ENCODE data around the gene DCC.

DNA sequence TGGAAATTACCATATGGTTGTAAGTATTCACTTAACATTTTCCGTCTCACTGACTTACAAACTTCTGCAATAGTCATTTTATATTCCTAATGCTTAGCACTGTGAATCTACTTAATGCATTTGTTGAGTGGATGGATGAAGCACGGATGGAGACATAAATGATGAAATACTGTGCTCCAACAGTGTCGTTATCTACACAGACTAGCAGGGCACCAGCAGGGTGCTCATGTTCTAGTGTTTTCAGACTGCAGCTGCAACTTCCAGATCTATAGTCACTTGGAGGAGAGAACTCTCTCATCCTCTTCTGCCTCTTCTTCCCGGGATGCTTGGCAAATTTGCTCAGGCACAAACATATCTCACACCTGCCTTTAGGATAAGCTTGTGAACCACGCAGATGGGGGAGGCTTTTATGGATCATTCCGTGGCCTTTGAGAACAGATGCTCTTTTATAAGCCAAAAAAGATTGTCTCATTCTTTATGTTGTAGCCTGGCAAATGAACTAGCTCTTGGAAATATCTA lies 1086.7 kb downstream of the DCC start:
- TF ChIP-seq CBFB (CRISPR knock-in tag; IDR thresholded peaks at IDR 0.05; ENCODE audit: low read depth) (no peak), CTCF (IDR thresholded peaks at IDR 0.05) (no peak), PRDM15 (CRISPR knock-in tag; IDR thresholded peaks at IDR 0.05) (no peak), TEAD4 (CRISPR knock-in tag; IDR thresholded peaks at IDR 0.05) (no peak), ZNF512 (CRISPR knock-in tag; IDR thresholded peaks at IDR 0.05; ENCODE audit: borderline replicate concordance) (no peak), ATF1 (CRISPR knock-in tag; IDR thresholded peaks at IDR 0.05) (no peak), JUN (CRISPR knock-in tag; IDR thresholded peaks at IDR 0.05) (no peak), ZNF263 (CRISPR knock-in tag; IDR thresholded peaks at IDR 0.05; ENCODE audit: low read depth) (no peak), MLX (CRISPR knock-in tag; IDR thresholded peaks at IDR 0.05) (no peak), USF2 (CRISPR knock-in tag; IDR thresholded peaks at IDR 0.05) (no peak), ATF2 (CRISPR knock-in tag; IDR thresholded peaks at IDR 0.05; ENCODE audit: borderline replicate concordance, low read depth) (no peak), ETV6 (CRISPR knock-in tag; IDR thresholded peaks at IDR 0.05) (no peak), SP1 (CRISPR knock-in tag; conservative IDR thresholded peaks at IDR 0.05) (no peak)
- TF ChIP-seq, protein P1, sequence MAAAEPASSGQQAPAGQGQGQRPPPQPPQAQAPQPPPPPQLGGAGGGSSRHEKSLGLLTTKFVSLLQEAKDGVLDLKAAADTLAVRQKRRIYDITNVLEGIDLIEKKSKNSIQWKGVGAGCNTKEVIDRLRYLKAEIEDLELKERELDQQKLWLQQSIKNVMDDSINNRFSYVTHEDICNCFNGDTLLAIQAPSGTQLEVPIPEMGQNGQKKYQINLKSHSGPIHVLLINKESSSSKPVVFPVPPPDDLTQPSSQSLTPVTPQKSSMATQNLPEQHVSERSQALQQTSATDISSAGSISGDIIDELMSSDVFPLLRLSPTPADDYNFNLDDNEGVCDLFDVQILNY (CRISPR knock-in tag; IDR thresholded peaks at IDR 0.05) = no peak
